Bone marrow (tissue), 2 donors: ENCODE results near the gene FOXM1.

Experiments used
- DNase-seq, 2 donors: peaks; one replicate each; lab custom pipeline; 2025; lab: John Stamatoyannopoulos, UW

FOXM1 gene, protein sequence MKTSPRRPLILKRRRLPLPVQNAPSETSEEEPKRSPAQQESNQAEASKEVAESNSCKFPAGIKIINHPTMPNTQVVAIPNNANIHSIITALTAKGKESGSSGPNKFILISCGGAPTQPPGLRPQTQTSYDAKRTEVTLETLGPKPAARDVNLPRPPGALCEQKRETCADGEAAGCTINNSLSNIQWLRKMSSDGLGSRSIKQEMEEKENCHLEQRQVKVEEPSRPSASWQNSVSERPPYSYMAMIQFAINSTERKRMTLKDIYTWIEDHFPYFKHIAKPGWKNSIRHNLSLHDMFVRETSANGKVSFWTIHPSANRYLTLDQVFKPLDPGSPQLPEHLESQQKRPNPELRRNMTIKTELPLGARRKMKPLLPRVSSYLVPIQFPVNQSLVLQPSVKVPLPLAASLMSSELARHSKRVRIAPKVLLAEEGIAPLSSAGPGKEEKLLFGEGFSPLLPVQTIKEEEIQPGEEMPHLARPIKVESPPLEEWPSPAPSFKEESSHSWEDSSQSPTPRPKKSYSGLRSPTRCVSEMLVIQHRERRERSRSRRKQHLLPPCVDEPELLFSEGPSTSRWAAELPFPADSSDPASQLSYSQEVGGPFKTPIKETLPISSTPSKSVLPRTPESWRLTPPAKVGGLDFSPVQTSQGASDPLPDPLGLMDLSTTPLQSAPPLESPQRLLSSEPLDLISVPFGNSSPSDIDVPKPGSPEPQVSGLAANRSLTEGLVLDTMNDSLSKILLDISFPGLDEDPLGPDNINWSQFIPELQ

GRCh38 chr12:2877047-2877952 lies at the start of gene FOXM1, which contains the start of gene RHNO1:
Gene FOXM1, minus strand, starts transcription at chr12:2877174. Its CDS starts 2,696 bp downstream, at chr12:2874478.
Gene RHNO1, plus strand, starts transcription at chr12:2877223. Its CDS starts 8,144 bp downstream, at chr12:2885367.
- peak; percentile 46 to 80 for DNase-seq

DNA sequence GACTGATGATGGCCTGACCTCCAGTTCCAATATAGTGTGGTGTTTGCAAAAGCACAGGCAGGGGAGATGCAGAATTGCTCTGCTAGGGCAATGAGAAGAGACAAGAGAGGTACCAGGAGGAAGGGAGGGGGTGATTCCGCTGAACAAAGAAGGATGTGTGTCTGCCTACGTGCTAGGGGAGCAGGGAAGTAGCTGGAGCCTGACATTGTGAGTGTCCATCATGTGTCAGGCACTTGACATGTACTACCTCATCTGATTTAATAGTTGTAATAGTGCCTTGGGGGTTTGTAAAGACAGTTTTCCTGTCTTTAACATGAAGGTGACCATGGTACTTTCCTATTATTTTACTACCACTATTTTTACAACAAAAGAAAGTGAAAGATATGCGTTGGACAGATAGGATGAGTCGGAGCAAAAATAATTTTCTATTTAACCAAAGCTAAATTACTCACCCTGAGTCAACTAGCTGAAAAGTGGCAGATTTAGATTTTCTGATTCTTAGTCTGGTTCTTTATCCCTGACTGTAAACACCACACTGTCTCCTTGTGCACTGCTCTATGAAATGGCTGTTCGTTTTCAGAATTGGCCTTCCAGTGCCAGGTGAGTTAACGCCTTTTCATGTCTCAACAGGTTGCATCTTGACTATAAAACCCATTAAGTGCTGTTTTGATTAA lies 48.5 kb upstream of the FOXM1 start:
- no peak for DNase-seq

DNA sequence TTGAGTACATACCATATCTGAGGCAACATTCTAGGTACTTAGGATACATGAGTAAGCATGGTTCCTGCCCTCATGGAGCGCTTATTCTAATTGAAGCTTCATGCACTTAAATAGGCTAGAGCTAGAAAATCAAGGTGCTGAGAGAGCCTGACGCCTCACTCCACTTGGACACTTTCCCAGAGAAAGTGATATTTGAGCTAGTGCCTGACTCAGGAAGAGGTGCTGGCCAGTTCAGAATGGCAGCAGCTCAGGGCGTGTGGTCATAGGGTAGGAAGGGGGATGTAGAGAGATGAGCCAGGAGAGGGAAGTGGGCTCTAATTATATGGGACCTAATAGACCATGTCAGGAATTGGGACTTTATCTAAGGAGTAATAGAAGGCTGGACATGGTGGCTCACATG lies 47.0 kb upstream of the FOXM1 start:
- DNase-seq = no peak

DNA sequence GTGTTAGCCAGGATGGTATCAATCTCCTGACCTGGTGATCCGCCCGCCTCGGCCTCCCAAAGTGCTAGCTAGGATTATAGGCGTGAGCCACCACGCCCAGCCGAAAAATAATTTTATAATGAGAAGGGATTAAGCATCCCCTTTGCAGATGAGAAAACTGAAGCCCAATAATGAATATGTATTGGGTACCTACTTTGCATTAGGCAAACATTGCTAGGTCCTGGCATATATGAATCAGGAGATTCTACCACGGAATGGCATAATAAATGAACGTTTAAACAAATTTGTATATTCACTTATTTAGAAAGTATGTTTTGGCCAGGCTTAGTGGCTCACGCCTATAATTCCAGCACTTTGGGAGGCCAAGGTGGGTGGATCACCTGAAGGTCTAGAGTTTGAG lies 46.1 kb upstream of the FOXM1 start:
- no peak for DNase-seq

DNA sequence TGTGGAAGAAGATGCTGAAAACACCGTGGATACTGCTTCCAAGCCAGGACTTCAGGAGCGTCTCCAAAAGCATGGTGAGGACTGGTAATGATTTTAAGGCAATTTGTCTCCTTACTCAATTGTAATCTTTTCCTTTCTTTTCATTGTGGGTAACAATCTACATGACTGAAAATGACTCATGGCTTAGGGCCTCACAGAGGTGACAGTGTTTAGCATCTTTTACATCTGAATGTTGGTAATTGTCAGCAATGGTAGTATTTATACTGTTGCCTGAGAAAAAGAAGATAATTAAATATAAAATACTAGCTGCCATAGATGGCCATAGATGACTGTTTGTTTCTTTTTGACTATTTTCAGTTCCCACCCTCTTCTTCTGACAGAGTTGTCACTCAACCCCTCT lies 45.4 kb upstream of the FOXM1 start:
- DNase-seq = no peak

GRCh38 chr12:2919249-2919648 lies 42.3 kb upstream of the FOXM1 start:
- DNase-seq = no peak

- no peak for DNase-seq
These were observed 35.2 kb upstream of the FOXM1 start for GRCh38 chr12:2912216-2912575.

DNA sequence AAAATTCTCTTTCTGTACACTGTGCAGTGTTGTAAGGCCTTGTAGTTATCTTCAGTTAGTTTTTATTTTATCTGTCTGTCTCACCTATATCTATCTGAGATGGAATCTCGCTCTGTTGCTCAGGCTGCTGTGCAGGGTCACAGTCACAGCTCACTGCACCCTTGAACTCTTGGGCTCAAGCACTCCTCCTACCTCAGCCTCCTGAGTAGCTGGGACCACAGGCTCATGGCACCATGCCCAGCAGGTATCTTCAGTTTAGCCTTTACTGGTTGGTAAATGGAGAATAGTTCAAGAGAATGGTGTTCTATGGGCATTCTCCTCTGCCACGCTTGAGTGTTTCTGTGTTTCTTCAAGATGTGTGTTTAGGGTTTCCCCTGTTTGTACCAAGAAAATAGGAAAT lies 27.3 kb upstream of the FOXM1 start:
- DNase-seq = no peak

DNA sequence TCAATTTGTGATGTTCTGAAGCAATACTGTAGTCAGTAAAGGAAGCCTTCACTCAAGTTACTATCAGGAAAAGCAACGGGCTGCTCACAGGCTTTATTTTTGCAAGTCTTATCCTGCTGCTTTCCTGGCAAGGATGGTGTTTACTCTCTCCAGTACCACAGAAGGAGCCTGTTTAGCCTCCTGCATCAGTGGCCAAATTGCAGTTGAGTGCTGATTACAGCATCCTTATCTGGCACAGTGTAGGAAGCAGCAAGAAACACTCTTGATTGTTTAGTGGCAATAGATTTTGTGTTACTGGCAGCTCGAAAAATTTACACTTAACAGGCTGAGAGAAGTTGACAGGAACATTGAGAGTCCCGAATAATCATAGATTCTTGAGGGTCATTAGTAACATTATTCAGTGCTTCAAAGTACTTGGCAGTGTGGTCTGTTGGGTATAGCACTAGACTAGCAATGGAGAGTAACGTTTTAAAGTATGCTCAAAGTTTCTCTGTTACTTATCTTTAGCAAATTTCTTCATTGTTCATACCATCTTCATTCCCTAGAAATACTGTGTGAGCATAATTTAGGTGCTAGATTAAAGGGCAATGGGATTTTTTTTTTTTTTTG lies 25.4 kb upstream of the FOXM1 start:
- DNase-seq = no peak

- no peak for DNase-seq
These were observed 23.7 kb upstream of the FOXM1 start for GRCh38 chr12:2900642-2901041.

DNA sequence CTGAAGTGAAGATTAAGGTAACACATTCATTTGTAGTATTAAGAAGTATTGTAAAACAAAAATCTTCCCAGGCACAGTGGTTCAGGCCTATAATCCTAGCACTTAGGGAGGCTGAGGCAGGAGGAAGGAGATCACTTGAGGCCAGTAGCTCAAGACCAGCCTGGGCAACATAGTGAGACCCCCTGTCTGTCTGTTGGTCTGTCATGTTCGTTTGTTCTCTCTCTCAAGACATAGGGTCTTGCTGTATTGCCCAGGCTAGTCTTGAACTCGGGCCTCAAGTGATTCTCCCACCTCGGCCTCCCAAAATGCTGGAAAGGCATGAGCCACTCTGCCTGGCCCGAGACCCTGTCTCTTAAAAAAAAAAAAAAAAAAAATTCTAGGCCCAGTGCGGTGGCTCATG lies 20.4 kb upstream of the FOXM1 start:
- DNase-seq = no peak

- DNase-seq = no peak
These were observed 18.5 kb upstream of the FOXM1 start for GRCh38 chr12:2895511-2895910.

DNA sequence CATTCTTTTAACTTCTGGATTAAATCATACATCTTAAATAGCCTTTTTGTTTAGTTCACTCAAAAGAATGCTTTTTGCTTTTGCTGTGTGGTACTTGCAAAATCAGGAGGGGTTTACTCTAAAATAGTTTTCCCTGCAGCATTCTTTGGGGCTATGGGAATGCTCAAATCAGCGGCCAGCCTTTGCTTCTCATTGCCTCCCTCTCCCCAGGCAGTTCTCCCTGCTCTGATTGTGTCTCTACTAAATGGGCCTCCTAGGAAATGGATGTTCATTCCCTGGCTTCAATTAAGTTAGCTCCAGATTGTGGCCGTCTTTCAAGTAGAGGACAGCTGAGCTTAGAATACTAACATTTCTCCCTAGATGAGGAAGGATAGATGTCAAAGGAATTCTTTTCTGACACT lies 18.1 kb upstream of the FOXM1 start:
- no peak for DNase-seq

DNA sequence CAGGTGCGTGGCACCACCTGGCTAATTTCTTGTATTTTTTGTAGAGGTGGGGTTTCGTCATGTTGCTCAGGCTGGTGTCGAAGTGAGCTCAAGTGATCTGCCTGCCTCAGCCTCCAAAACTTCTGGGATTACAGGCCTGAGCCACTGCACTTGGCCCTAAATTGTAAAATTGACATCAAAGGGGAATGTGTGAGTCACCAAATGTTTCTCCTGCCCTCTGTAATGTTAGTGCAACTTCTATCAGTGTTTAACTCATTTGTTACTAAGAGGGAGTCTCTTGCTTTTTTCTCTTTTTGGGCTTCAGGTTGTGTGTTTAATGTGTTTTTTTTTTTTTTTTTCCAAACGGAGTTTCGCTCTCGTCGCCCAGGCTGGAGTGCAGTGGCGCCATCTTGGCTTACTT lies 16.0 kb upstream of the FOXM1 start:
- no peak for DNase-seq

GRCh38 chr12:2892246-2892645 lies 15.3 kb upstream of the FOXM1 start:
- no peak for DNase-seq

DNA sequence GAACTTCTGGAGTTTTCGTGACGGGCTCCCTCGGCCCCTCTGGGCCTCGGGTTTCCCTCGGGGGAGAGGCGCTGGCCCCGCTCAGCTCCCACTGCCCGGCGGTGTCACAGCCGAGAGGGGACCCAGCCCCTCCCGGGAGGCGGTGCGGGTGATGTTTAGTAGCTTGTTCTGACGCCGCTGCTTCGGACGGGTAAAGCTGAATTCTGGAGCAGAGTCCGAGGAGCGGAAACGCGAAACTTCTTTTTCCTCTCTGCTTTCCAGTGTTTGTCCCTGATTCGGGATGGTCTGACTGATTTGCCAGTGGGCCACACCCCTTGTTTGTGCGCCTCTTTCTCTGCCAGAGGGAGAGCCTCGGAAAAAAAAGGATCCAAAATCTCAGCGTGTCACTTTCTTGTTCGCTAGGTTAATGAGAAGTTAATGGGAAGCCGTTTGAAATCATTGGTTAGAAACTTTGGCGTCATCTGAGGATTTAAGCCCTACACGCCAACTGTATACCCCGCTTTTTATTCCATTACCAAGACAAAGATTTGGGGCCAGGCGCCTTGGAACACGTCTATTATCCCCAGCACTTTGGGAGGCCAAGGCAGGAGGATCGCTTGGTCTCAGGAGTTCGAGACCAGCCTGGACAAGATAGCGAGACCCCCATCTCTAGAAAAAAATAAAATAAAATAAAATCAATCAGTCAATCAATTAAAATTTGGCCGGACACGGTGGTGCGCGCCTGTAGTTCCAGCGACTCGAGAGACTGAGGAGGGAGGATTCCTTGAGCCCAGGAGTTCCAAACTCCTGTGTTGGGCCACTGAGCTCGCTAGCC lies 14.5 kb upstream of the FOXM1 start:
- peak in 1 of 2 donors; percentile 68 for DNase-seq

- DNase-seq = peak; percentile 88 to 99
These were observed 13.6 kb upstream of the FOXM1 start, which contains the start of gene TULP3 for GRCh38 chr12:2890388-2891239. Gene TULP3, plus strand, starts transcription at chr12:2890891. Its CDS starts 57 bp downstream, at chr12:2890948.

GRCh38 chr12:2890001-2890387 lies 13.0 kb upstream of the FOXM1 start:
- no peak for DNase-seq

- DNase-seq = no peak
These were observed 9.9 kb upstream of the FOXM1 start for GRCh38 chr12:2886768-2887450.
